Gastroesophageal sphincter (tissue), 3 donors: ENCODE data around the gene HIVEP3.

ENCODE experiments used
- EP300 ChIP-seq: sonication (generic); formaldehyde crosslinking; IDR thresholded peaks from one replicate; pipeline ENCODE4 v1.6.1; 2017; ENCODE audit warnings: antibody characterized with exemption, mild to moderate bottlenecking
- POLR2A ChIP-seq, 2 donors: fragments of 450-650 bp; IDR thresholded peaks; one replicate each; pipeline ENCODE4 v1.6.1; 2017; ENCODE audit warnings: antibody characterized with exemption in 2 of 2, mild to moderate bottlenecking in 2 of 2, moderate library complexity in 1 of 2
- POLR2AphosphoS5 ChIP-seq: sonication (generic); formaldehyde crosslinking; IDR thresholded peaks from one replicate; pipeline ENCODE4 v1.6.1; 2017; ENCODE audit warnings: antibody characterized with exemption
- TF ChIP-seq, protein P1 (sequence below), 4 experiments: fragments of 200-600 bp in 2 of 4; fragments of 450-650 bp in 2 of 4; sonication (generic) in 1 of 4; IDR thresholded peaks; one replicate each; pipeline ENCODE4 v1.5.1; 2017 to 2019; ENCODE audit warnings: antibody characterized with exemption in 4 of 4, mild to moderate bottlenecking in 2 of 4, moderate library complexity in 2 of 4

DNA sequence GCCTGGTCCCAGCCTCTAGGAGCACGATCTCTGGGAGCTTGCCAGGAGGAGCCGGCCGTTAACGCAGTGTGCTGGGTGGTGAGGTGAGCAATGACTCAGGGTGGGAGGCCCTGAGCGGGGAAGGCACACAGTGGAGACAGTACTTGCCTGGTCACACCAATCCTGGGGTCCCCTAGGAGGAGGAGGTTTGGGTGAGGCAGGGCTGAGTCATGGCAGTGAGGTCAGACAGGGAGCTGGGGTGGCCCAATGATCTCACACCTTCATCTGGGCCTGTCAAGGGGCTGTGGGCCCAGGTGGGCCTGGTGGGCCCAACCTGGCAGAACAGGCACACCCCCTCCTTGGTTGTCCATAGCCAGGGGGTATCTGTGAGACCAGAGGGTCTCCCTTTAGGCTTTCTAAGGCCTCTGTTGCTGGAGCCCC, 425.6 kb downstream of the HIVEP3 start:
- TF ChIP-seq, protein P1, sequence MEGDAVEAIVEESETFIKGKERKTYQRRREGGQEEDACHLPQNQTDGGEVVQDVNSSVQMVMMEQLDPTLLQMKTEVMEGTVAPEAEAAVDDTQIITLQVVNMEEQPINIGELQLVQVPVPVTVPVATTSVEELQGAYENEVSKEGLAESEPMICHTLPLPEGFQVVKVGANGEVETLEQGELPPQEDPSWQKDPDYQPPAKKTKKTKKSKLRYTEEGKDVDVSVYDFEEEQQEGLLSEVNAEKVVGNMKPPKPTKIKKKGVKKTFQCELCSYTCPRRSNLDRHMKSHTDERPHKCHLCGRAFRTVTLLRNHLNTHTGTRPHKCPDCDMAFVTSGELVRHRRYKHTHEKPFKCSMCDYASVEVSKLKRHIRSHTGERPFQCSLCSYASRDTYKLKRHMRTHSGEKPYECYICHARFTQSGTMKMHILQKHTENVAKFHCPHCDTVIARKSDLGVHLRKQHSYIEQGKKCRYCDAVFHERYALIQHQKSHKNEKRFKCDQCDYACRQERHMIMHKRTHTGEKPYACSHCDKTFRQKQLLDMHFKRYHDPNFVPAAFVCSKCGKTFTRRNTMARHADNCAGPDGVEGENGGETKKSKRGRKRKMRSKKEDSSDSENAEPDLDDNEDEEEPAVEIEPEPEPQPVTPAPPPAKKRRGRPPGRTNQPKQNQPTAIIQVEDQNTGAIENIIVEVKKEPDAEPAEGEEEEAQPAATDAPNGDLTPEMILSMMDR (IDR thresholded peaks at IDR 0.05) = no peak
- TF ChIP-seq POLR2AphosphoS5 (no peak), POLR2A (IDR thresholded peaks at IDR 0.05) (no peak), EP300 (no peak)
